NCI-H226 (cell line): ENCODE data around the gene VAMP8.
"Not testable (repeated sequence)": the region's sequence is repeated elsewhere in the genome, so short reads cannot be mapped to it uniquely, and the experiment has no call there.

Source experiments
- DNase-seq: peaks from one replicate; pipeline ENCODE4 v3.0.0-alpha.2; 2015

The VAMP8 gene

DNA sequence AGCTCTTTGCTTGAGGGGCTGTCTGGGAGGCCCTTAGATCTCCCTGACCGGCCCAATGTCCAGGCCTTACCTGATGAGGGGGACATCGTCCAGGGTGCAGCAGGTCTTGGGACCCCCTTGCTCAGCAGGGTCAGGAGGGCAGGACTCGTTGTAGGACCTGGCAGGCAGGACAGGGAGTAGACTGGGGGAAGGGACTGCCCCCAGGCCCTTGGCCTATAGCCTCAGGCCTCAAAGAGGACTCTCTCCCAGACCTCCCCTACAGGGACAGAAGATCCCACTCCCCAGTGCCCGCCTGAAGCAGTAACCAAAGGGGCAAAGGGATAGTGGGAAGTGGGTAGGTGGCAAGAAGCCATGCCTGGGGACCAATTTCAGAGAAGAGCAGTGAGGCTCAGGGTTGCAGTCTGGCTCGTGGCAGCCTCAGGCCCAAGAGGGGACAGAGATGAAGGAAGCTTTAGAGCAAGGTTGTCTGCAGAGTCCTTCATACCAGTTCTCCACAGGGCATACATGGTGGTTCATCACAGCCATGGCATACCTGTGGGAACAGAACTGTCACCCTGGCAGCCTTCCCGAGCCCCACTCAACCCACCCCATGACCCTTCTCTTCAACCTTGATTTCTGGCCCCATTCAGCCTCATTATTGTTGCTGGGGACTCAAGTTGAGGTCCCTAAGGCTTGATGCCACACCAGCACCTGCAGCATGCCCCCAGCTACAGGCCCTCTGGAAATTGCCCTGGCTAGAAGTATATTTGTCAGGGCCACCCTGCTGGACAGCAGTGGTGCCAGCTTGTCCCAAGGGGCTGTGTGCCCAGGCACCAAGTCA lies 23.8 kb downstream of the VAMP8 start:
- DNase-seq, result no peak

DNA sequence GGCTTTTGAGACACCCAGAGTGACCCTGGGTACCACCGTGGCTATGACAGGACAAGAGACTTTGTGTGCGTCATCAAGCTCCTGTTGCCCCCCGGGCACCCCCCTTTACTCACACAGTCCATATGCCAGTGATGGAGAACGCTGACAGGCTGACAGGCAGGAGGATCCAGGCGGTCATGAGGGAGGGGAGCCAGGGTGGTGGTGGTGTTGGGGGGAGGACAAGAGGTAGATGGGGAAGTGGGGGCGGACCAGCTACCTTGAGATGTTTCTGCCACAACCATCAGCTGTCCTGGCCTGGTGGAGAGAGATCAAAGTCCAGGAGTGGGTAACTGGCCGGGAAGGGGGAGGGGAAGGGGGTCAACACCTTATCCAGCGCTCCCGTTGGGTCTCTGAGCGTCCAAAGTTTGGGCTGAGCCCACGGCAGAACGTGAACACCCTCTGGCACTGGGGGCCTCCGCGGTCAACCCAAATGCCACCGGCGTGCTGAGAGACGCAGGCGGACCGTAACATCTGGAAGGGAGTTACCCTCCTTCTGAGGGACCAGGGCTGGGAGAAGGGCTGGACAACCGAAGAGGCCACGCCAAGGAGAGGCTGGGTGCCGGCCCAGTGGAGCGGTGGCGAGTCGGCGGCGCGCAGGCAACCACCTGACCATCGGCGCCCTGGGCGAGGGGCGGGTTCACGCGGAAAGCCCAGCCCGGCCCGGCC lies 24.5 kb downstream of the VAMP8 start:
- peak; percentile 26 for DNase-seq

- DNase-seq, result peak; percentile 77
Measured at GRCh38 chr2:85602476-85603234, 25.3 kb downstream of the VAMP8 start, which contains the start of gene TMEM150A. TSS of gene TMEM150A (minus strand) at chr2:85602698. CDS start at chr2:85601948, 750 bp downstream.

DNA sequence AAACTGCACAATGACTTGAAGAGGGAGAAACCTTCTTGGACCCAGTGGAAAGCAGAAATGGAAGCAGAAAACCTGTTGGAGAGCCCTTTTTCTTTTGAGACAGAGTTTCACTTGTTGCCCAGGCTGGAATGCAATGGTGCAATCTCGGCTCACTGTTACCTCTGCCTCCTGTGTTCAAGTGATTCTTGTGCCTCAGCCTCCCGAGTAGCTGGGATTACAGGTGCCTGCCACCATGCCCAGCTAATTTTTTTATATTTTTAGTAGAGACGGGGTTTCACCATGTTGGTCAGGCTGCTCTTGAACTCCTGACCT lies 26.7 kb downstream of the VAMP8 start:
- not testable (repeated sequence) for DNase-seq

DNA sequence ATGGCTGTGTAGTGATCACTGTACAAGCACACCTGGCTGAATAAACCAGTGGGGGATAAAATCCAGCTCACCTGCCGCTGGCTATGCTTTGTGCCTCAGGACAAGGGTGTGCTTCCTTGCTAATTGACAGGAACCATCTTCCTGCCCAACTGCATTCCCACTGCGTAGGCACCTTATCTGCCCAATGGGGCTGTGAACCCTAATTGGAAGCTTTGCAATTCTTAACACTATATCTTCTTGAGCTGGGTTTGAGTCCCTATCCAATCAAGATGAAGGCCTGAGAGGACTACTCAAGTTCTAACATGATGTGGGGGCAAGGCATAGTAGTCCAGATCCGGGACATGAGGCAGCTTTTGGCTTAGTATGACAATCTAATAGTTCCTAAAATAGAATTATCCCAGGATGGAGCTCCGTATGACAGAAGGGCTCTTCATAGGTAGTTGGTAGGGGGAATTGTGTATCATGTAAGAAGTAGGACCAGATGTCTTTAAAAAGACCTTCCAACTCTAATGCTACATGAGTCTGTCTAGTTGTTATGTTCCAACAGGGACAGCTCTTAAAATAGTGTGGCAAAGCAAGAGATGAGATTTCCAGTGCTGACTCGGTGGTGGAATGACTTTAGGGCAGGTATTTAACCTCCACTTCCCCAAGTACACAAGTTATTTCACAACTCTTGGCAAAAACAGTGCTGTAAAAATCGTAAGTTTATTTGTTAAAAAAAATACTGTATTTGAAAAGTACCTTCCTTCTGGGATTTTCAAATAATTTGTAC lies 27.4 kb downstream of the VAMP8 start:
- no peak for DNase-seq

DNA sequence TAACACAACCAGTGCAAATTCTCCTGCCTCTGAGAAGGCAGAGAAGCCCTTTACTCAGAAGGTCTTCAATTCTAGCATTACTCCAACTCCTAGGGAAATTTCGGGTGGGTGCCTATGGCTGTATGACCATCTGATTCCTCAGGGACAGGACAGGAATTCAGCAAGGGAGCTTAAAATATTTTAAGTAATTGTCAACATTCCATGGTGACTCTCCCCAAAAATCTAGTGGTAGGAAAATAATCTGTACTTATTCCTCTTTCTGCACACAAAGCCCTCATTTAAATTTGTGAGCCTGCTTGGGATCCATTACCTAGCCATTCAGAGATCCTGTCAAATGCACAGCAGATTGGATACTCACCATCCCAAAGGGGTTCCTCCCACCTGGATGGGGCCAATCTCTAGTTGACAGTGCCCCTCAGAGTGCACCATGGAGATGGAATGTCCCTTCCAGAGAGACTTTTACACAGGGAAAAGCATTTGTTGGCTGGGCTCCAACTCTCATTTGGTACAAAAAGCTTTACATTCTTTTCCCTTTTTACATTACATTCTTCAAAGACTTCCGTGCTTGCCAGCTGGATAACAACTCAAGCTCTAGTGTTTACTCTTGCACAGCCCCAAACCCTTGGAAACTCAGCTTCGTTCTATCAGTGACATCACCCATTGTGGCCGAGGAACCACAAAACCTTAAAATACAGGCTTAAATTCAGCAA lies 28.2 kb downstream of the VAMP8 start:
- no peak for DNase-seq

- no peak for DNase-seq
Measured at GRCh38 chr2:85606116-85606455, 28.7 kb downstream of the VAMP8 start.

DNA sequence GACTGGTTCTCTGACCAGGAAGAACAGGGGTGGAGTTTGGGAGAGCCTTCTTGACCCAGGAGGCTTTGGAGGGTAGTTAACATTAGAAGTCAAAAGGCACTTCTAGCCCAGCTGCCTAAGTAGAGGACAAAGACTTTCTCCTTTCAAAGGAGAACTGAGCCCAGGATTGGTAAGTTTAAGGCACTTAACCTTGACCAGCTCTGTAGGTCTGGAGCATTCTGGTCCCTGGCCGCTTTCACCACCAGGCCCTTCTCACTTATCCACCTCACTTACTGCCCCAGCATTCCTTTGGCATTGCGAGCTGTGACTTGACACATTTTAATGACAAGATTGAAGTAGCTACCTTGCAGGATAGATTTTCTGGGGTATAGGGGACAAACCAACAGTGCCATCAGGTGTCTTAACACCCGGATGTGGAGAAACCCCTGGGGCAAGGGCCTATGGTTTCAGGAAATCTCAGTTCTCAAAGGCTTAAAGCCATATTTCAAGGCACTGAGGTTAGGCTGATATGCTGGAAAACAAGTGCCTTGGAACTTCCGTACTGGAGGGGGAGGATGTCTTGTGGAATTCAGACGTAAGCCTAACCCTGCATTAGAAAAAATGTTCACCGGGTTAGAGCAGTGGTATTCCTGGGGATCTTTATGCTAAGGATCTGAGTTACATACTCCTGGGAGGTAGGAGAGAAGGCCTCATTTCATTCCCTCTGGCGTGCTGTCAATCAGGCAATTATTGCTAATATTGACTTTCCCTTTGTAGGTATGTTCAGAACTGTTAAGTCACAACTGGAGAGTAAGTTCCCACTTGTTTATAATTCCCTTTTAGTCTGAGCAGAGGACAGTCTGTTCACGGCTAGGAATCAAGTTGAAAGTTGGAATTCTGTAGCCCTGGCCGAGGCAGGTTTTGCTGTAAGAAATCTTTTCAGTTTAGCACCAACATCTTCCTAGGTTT lies 30.2 kb downstream of the VAMP8 start:
- DNase-seq, result no peak

GRCh38 chr2:85611217-85611704 lies 33.9 kb downstream of the VAMP8 start:
- no peak for DNase-seq

DNA sequence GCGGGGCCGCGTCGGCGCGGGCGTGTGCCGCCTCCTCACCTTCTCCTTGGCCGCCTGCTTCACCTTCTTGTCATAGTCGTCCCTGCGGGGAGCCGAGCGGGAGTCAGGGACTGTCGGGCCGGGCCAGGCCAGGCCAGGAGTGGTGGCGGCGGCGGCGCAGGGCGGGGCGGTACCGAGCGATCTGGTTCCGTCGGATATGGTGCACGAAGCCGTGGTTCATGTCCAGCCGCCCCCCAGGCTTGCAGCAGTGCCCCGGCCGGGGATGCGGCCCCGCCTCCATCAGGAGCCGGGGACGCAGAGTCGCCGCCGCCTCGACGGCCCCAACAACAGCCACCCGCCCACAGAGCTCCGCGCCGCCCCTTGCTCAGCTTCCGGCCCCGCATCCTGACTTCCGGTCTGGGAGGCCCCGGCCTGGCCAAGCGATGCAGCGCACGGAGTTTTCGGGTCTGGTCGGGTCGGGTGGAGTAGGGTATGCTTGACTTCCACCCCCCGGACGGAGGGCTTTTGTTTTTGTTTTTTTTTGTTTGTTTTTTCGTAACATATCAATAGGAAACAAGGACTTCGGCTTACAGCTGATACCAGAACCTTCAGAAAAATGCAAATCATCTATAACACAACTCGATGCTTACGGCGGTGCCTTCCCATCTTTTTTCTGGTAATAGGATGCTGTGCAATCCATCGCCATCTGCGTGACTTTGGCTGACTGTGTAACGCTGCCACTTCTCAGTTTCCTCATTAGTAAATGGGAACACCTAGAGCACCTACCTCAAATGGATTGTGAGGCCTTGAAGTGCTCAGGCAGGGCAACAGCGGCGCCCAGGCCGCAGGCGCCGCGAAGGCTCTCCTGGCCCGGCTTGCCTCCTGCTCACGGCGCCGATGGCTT lies 34.6 kb downstream of the VAMP8 start, which contains the start of gene C2orf68:
Gene C2orf68, minus strand, starts transcription at position 362 of the 883 bp plus-strand sequence. Its CDS starts 82 bp downstream, at position 280.
- peak; percentile 86 for DNase-seq

DNA sequence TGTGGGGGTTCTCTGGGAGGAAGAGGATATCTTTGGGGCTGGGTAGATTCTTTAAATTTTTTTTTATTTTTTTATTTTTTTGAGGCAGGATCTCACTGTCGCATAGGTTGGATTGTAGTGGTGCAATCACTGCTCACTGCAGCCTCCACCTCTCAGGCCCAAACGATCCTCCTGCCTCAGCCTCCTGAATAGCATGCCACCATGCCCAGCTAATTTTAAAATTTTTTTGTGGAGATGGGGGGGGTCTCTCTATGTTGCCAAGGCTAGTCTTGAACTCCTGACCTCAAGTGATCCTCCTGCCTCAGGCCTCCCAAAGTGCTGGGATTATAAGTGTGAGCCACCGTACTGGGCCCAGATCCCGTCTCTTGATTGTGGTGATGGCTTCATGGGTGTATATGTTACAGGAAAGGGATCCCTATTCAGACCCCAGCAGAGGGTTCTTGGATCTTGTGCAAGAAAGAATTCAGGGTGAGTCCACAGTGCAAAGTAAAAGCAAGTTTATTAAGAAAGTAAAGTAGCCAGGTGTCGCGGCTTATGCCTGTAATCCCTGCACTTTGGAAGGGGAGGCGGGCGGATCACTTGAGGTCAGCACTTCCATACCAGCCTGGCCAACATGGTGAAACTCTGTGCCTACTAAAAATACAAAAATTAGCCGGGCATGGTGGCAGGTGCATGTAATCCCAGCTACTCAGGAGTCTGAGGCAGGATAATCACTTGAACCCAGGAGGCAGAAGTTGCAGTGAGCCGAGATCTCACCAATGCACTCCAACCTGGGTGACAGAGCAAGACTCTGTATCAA lies 36.5 kb downstream of the VAMP8 start:
- DNase-seq, result no peak

GRCh38 chr2:85614757-85615156 lies 37.4 kb downstream of the VAMP8 start:
- DNase-seq, result not testable (repeated sequence)

GRCh38 chr2:85615413-85615728 lies 38.0 kb downstream of the VAMP8 start:
- DNase-seq, result no peak

DNA sequence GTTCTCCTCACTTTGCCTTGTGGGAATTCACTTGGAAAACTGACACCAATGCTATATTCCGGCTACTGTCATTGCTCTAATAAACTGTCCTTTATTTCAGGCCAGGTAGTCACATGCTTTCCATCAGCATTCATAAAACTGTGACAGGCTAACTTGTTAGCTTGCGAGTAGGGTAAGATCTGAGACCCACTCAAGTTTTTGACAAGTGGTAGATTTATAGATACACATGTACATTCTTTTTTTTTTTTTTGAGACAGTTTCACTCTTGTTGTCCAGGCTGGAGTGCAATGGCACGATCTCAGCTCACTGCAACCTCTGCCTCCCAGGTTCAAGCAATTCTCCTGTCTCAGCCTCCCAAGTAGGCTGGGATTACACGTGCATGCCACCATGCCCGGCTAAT lies 40.3 kb downstream of the VAMP8 start:
- DNase-seq, result not testable (repeated sequence)

- DNase-seq, result no peak
Measured at GRCh38 chr2:85619617-85620016, 42.2 kb downstream of the VAMP8 start.

GRCh38 chr2:85621338-85621737 lies 44.0 kb downstream of the VAMP8 start:
- DNase-seq, result no peak

DNA sequence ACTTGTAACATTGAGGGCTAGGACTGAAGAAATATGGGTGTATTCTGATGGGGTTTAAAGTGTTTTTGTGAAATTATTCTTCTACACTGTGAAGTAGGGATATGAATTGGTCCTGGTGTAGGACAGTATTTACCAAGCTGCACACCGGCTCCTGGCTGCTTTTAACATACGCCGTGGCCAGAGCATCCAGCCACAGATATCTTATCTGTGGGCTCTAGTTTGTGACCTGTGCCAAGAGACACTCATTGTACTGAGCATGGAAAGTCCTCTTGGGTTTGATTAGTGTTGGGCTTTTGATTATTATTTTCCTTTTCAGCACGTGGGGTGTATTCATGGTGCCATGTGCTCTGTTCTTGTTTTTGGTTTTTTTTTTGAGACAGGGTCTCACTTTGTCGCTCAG lies 46.6 kb downstream of the VAMP8 start:
- DNase-seq, result no peak

DNA sequence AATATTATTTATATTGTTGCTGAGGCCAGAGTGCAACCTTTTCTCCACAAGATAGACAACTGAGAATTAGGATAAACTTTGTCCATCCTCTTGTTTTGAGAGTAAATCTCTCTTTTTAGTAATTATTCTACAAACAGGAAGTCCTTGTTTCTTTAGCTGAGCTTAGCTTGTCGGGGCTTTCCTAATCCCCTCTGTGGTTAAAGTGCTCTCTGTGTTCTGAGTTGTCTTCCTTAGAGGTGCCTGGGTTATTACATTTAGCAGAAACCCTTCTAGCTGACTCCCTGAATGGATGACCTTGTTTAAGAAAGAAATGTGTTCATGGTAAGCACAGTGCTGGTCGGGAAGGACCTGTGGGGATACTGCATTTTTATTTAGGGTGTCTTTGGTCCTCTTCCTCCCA lies 51.3 kb downstream of the VAMP8 start:
- no peak for DNase-seq

- DNase-seq, result no peak
Measured at GRCh38 chr2:85631316-85631715, 53.9 kb downstream of the VAMP8 start.
